PFSK-1 (cell line): ENCODE measurements around the gene KYAT1.

Experiments used
- FOXP2 ChIP-seq: optimal IDR thresholded peaks from 2 replicates; pipeline ENCODE3; 2011; ENCODE audit warnings: borderline replicate concordance, control low read depth, inconsistent platforms; ENCODE audit not compliant: insufficient read depth; ENCODE audit errors: extremely low read length, extremely low read depth
- REST ChIP-seq, 2 experiments: IDR thresholded peaks; 2 replicates each; pipeline versions ENCODE4 v1.6.1 to v1.8.0; 2011 to 2012; ENCODE audit warnings: low read depth in 2 of 2, low read length in 2 of 2, control low read depth in 1 of 2, inconsistent platforms in 1 of 2, mild to moderate bottlenecking in 1 of 2, moderate library complexity in 1 of 2; ENCODE audit not compliant: insufficient read depth in 1 of 2
- TAF1 ChIP-seq: IDR thresholded peaks from 2 replicates; pipeline ENCODE4 v1.6.1; 2012; ENCODE audit warnings: low read length, control low read depth, borderline replicate concordance; ENCODE audit not compliant: insufficient read depth

- TF ChIP-seq REST (IDR thresholded peaks at IDR 0.05; ENCODE audit: insufficient read depth in 1 of 2, low read depth in 2 of 2, low read length in 2 of 2), result no peak
- TF ChIP-seq FOXP2, result no peak
- no peak for TF ChIP-seq TAF1
These were observed 37.8 kb upstream of the KYAT1 start for GRCh38 chr9:128919402-128920089.
